IMR-90 (cell line): ENCODE measurements around the gene ANKRD13D. TPM values are rescaled to one million over a fixed set of nuclear protein-coding genes. Genes with fewer than 3 reads are reported as not detected.

ENCODE experiments used
- ATAC-seq: fragments of 200-7000 bp; cut with Tn5 transposase; 2 replicates; pipeline ENCODE4 v1.9.1; 2020; ENCODE audit warnings: low read depth, mild to moderate bottlenecking, moderate library complexity
- BruUV-seq: library from RNA; stranded (reverse); fragments of 400-500 nt; replicated peaks from 2 replicates; lab custom pipeline; 2021; lab: Mats Ljungman, UMichigan
- CTCF ChIA-PET: fragments of 300-600 bp; formaldehyde crosslinking; extraction: SDS; loops from one replicate; lab custom pipeline; 2021; ENCODE audit warnings: antibody characterized with exemption; lab: Yijun Ruan, JAX
- POLR2A ChIA-PET: fragments of 300-600 bp; sonication (Branson Sonifier 250); formaldehyde crosslinking; loops from one replicate; lab custom pipeline; 2022; ENCODE audit warnings: antibody characterized with exemption; ENCODE audit not compliant: unreplicated experiment; lab: Charles Lee
- DNase-seq: peaks from one replicate; pipeline ENCODE4 v3.0.0; 2013
- H2AFZ ChIP-seq: replicated peaks from 2 replicates; pipeline ENCODE3; 2013; ENCODE audit warnings: low read length, mild to moderate bottlenecking; ENCODE audit not compliant: poor library complexity
- H2AK5ac ChIP-seq: 2 replicates; pipeline ENCODE4 v1.6.1; 2013; ENCODE audit warnings: low read depth, low read length, inconsistent platforms
- H2AK9ac ChIP-seq: replicated peaks from 2 replicates; pipeline ENCODE3; 2013; ENCODE audit warnings: mild to moderate bottlenecking, low read depth, low read length, moderate library complexity; ENCODE audit not compliant: poor library complexity
- H2BK120ac ChIP-seq: 2 replicates; pipeline ENCODE4 v1.6.1; 2013; ENCODE audit warnings: low read depth, low read length, inconsistent platforms
- H2BK15ac ChIP-seq: 3 replicates; pipeline ENCODE4 v1.6.1; 2013; ENCODE audit warnings: low read depth, low read length, inconsistent platforms
- H2BK20ac ChIP-seq: 2 replicates; pipeline ENCODE4 v1.6.1; 2013; ENCODE audit warnings: low read depth, mild to moderate bottlenecking, inconsistent platforms, low read length, moderate library complexity
- H2BK5ac ChIP-seq: 2 replicates; pipeline ENCODE4 v1.6.1; 2013; ENCODE audit warnings: mild to moderate bottlenecking, low read depth, low read length, inconsistent platforms; ENCODE audit not compliant: poor library complexity, severe bottlenecking
- H3K14ac ChIP-seq: replicated peaks from 2 replicates; pipeline ENCODE4 v1.6.1; 2013; ENCODE audit warnings: low read depth, low read length, inconsistent platforms
- H3K18ac ChIP-seq: 2 replicates; pipeline ENCODE4 v1.6.1; 2013; ENCODE audit warnings: low read depth, low read length, control low read depth
- H3K23ac ChIP-seq: 2 replicates; pipeline ENCODE4 v1.6.1; 2013; ENCODE audit warnings: low read depth, low read length, inconsistent platforms
- H3K27ac ChIP-seq: 2 replicates; pipeline ENCODE4 v1.5.1; 2013; ENCODE audit warnings: mild to moderate bottlenecking, control low read depth, low read length; ENCODE audit not compliant: insufficient read depth
- H3K27me3 ChIP-seq: 2 replicates; pipeline ENCODE4 v1.6.1; 2013; ENCODE audit warnings: low read length; ENCODE audit not compliant: control insufficient read depth, insufficient read depth
- H3K36me3 ChIP-seq: 2 replicates; pipeline ENCODE4 v1.6.1; 2013; ENCODE audit warnings: low read length, mixed read lengths; ENCODE audit not compliant: control insufficient read depth, insufficient read depth
- H3K4ac ChIP-seq: 2 replicates; pipeline ENCODE4 v1.6.1; 2013; ENCODE audit warnings: low read depth, low read length, inconsistent platforms
- H3K4me1 ChIP-seq: 2 replicates; pipeline ENCODE4 v1.6.1; 2013; ENCODE audit warnings: low read length, mixed read lengths; ENCODE audit not compliant: control insufficient read depth, insufficient read depth
- H3K4me2 ChIP-seq: 2 replicates; pipeline ENCODE4 v1.6.1; 2013; ENCODE audit warnings: low read depth, mild to moderate bottlenecking, control low read depth, low read length, moderate library complexity
- H3K4me3 ChIP-seq: 2 replicates; pipeline ENCODE4 v1.5.1; 2013; ENCODE audit warnings: low read depth, mild to moderate bottlenecking, control low read depth, low read length, moderate library complexity; ENCODE audit not compliant: insufficient read depth
- H3K56ac ChIP-seq: 2 replicates; pipeline ENCODE4 v1.6.1; 2013; ENCODE audit warnings: low read length, inconsistent platforms; ENCODE audit not compliant: insufficient read depth; ENCODE audit errors: extremely low read depth
- H3K79me1 ChIP-seq, 2 experiments: 2 replicates each; pipeline ENCODE4 v1.6.1; 2013; ENCODE audit warnings: low read length in 2 of 2, inconsistent platforms in 1 of 2, low read depth in 1 of 2
- H3K9ac ChIP-seq: 2 replicates; pipeline ENCODE4 v1.6.1; 2013; ENCODE audit warnings: low read depth, low read length, control low read depth
- H3K9me1 ChIP-seq: 2 replicates; pipeline ENCODE4 v1.6.1; 2013; ENCODE audit warnings: low read length, inconsistent platforms; ENCODE audit not compliant: insufficient read depth
- H3K9me3 ChIP-seq: 2 replicates; pipeline ENCODE4 v1.6.1; 2013; ENCODE audit warnings: low read length; ENCODE audit not compliant: control insufficient read depth, insufficient read depth
- H4K20me1 ChIP-seq: 2 replicates; pipeline ENCODE4 v1.6.1; 2013; ENCODE audit warnings: low read length, inconsistent platforms; ENCODE audit not compliant: insufficient read depth
- H4K5ac ChIP-seq: 2 replicates; pipeline ENCODE4 v1.6.1; 2013; ENCODE audit warnings: mild to moderate bottlenecking, low read depth, low read length, control low read depth
- H4K8ac ChIP-seq, 2 experiments: 2 replicates each; pipeline ENCODE4 v1.6.1; 2013; ENCODE audit warnings: low read depth in 2 of 2, low read length in 2 of 2, control low read depth in 1 of 2, inconsistent platforms in 1 of 2
- H4K91ac ChIP-seq: 2 replicates; pipeline ENCODE4 v1.6.1; 2013; ENCODE audit warnings: low read depth, low read length, inconsistent platforms; ENCODE audit not compliant: insufficient read depth
- BHLHE40 ChIP-seq: fragments of 150-350 bp; IDR thresholded peaks from 2 replicates; pipeline ENCODE4 v1.6.1; 2016; ENCODE audit warnings: mild to moderate bottlenecking, low read depth, low read length
- CEBPB ChIP-seq: IDR thresholded peaks from 2 replicates; pipeline ENCODE4 v1.6.1; 2012; ENCODE audit warnings: low read depth, low read length, improper control_type of control experiment
- CHD1 ChIP-seq: IDR thresholded peaks from 2 replicates; pipeline ENCODE4 v1.6.1; 2012; ENCODE audit warnings: low read depth, low read length, improper control_type of control experiment
- CTCF ChIP-seq: conservative IDR thresholded peaks from 2 replicates; pipeline ENCODE4 v1.5.1; 2012; ENCODE audit warnings: mild to moderate bottlenecking, low read depth, low read length, improper control_type of control experiment
- ELK1 ChIP-seq: fragments of 150-350 bp; IDR thresholded peaks from 2 replicates; pipeline ENCODE4 v1.6.1; 2016; ENCODE audit warnings: low read depth, mild to moderate bottlenecking, low read length, moderate library complexity, borderline replicate concordance
- FOS ChIP-seq: fragments of 150-350 bp; IDR thresholded peaks from 2 replicates; pipeline ENCODE4 v1.6.1; 2016; ENCODE audit warnings: low read depth, low read length
- MAFK ChIP-seq: IDR thresholded peaks from 2 replicates; pipeline ENCODE4 v1.6.1; 2012; ENCODE audit warnings: low read depth, low read length, improper control_type of control experiment
- MAZ ChIP-seq: IDR thresholded peaks from 2 replicates; pipeline ENCODE4 v1.6.1; 2012; ENCODE audit warnings: low read depth, mild to moderate bottlenecking, low read length, improper control_type of control experiment, moderate library complexity, borderline replicate concordance
- MXI1 ChIP-seq: IDR thresholded peaks from 2 replicates; pipeline ENCODE4 v1.6.1; 2012; ENCODE audit warnings: low read depth, mild to moderate bottlenecking, low read length, moderate library complexity, borderline replicate concordance
- NFE2L2 ChIP-seq: fragments of 150-350 bp; IDR thresholded peaks from 2 replicates; pipeline ENCODE4 v1.6.1; 2016; ENCODE audit warnings: low read depth, mild to moderate bottlenecking, low read length
- POLR2A ChIP-seq: IDR thresholded peaks from 2 replicates; pipeline ENCODE4 v1.6.1; 2012; ENCODE audit warnings: mild to moderate bottlenecking, low read depth, low read length
- RAD21 ChIP-seq: IDR thresholded peaks from 2 replicates; pipeline ENCODE4 v1.6.1; 2012; ENCODE audit warnings: low read length, improper control_type of control experiment
- RCOR1 ChIP-seq: IDR thresholded peaks from 2 replicates; pipeline ENCODE4 v1.6.1; 2012; ENCODE audit warnings: mild to moderate bottlenecking, low read length, improper control_type of control experiment; ENCODE audit not compliant: insufficient replicate concordance
- RFX5 ChIP-seq: IDR thresholded peaks from 2 replicates; pipeline ENCODE4 v1.8.0; 2012; ENCODE audit warnings: low read depth, mild to moderate bottlenecking, low read length, moderate library complexity
- USF2 ChIP-seq: fragments of 150-350 bp; IDR thresholded peaks from 2 replicates; pipeline ENCODE4 v1.6.1; 2017; ENCODE audit warnings: mild to moderate bottlenecking, antibody characterized with exemption, low read length, low read depth
- WGBS, 2 experiments: methylation state at CpG; one replicate each; pipeline versions ENCODE4 v1.1.5 to v1.1.7; 2013; ENCODE audit warnings: missing lambda C conversion rate in 2 of 2; ENCODE audit not compliant: insufficient read length in 1 of 2; ENCODE audit errors: extremely low coverage in 2 of 2; 5-methylcytosine and 5-hydroxymethylcytosine counted together
- dilution Hi-C: fragments of 300-500 bp; cut with HindIII; formaldehyde crosslinking; loops from one replicate; pipeline ENCODE4 v1.14.3; 2018; ENCODE audit warnings: low sequenced_read_pairs; ENCODE audit not compliant: unreplicated experiment
- in situ Hi-C: fragments of 300-500 bp; cut with MboI; formaldehyde crosslinking; loops from 3 replicates; pipeline ENCODE4 v1.14.3; 2019; ENCODE audit warnings: low sequenced_read_pairs, inconsistent platforms, mixed read lengths
- intact Hi-C: fragments of 100-400 bp; cut with micrococcal nuclease; formaldehyde crosslinking; loops from 2 replicates; pipeline ENCODE4 v1.10.0; 2022
- polyA plus RNA-seq, 3 experiments: library from polyadenylated mRNA; depleted of rRNA; stranded (reverse); fragments of >200 nt; gene quantifications; 2 replicates each; pipeline ENCODE4 v1.2.3, GENCODE V29; 2012; ENCODE audit warnings: low replicate concordance in 1 of 3
- total RNA-seq: library from RNA; depleted of rRNA; stranded (reverse); fragments of >200 nt; gene quantifications from 2 replicates; pipeline ENCODE4 v1.2.3, GENCODE V29; 2012

Gene ANKRD13D
- total and polyA plus RNA-seq, 2 of the 4 experiments (the other 2 are of a cell fraction) = 7.3 to 38.4 TPM

- Histone ChIP-seq H3K4me1 (no peaks in the 10 kb centered on the region), H4K20me1 (no peaks in the 10 kb centered on the region; the same call in 1 of the 2 replicates), H4K8ac (no peak overlapping the region), H2BK5ac (no peak overlapping the region), H3K27me3 (no peaks in the 10 kb centered on the region), H2BK120ac (no peak overlapping the region), H4K91ac (no peak overlapping the region), H2AK5ac (no peak overlapping the region), H3K18ac (no peak overlapping the region), H3K9me3 (no peaks in the 10 kb centered on the region), H3K9me1 (no peaks in the 10 kb centered on the region), H3K23ac (no peak overlapping the region), H3K4me2 (no peak overlapping the region), H3K4me3 (no peak overlapping the region), H3K56ac (no peak overlapping the region), H3K14ac (no peak overlapping the region), H4K5ac (no peak overlapping the region), H3K36me3 (peaks cover 70% of the 10 kb centered on the region), H3K9ac (no peak overlapping the region), H2AK9ac (no peak overlapping the region), H2BK15ac (no peak overlapping the region), H3K27ac (no peak overlapping the region), H3K4ac (no peak overlapping the region), H2AFZ (no peak overlapping the region), H2BK20ac (no peak overlapping the region), H3K79me1 (peaks cover 32 to 42% of the 10 kb centered on the region in 2 experiments)
- intact Hi-C loops (no loop called here), in situ Hi-C loops (no loop called here), dilution Hi-C loops (no loop called here)
- BruUV-seq = no TSS peak
- CTCF ChIA-PET = no interaction called here
- 87% methylated on average over 11 of the region's 14 CpGs; no CpG with 5 or more reads in 1 of the 2 experiments for WGBS, 2 experiments
- POLR2A ChIA-PET = interaction anchor here (0.6 kb wide), 1 partner anchor 9 kb away, joined by 3 read pairs; no protein-coding TSS in a partner anchor
- DNase-seq (no peak), ATAC-seq (no peak)
- TF ChIP-seq MAZ (no peak), NFE2L2 (no peak), POLR2A (no peak), MXI1 (no peak), CTCF (no peak), FOS (no peak), CHD1 (no peak), RCOR1 (no peak), BHLHE40 (no peak), ELK1 (no peak), RFX5 (no peak), RAD21 (no peak), CEBPB (no peak), USF2 (no peak), MAFK (no peak)
Measured at GRCh38 chr11:67253872-67254624, 35.1 kb upstream of the ANKRD13D start.
